ENCODE data around the gene LRRC59.
"Not testable (repeated sequence)": the region's sequence is repeated elsewhere in the genome, so short reads cannot be mapped to it uniquely, and the experiment has no call there.

The LRRC59 gene

DNA sequence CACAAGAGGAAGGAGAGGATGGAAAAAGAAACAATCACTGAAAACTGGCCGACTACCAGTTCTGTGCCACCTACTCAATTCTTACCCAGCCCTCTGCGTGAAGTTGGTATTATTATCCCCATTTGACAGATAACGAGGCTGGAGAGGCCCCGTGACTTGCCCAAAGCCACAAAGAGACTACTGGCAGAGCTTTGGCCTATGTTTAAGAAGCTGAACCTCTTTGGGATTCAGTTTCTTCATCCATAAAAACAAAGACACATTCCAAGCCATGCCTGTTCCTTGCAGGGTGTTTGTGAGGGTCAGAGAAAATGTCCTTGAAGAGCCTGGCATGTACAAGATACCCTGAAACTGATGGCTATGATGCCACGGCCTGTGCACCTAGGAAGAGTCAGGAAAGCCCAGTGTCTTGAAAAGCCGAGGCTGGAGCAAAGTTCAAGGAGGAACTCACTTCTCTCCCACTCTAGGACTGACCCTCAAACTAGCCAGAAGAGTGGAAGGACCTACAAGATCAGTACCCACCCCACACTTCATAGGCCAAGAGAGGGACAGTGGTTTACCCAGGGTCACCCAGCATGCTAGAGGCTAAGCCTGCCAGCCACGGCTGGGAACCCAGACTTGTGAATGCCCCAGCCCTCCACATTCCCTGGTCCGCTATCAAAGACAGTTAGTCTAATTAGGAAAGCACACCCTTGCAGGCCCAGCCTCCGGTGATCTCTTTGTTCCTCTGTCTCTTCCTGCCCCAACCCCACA, 27.1 kb upstream of the LRRC59 start:
- DNase-seq = no peak

DNA sequence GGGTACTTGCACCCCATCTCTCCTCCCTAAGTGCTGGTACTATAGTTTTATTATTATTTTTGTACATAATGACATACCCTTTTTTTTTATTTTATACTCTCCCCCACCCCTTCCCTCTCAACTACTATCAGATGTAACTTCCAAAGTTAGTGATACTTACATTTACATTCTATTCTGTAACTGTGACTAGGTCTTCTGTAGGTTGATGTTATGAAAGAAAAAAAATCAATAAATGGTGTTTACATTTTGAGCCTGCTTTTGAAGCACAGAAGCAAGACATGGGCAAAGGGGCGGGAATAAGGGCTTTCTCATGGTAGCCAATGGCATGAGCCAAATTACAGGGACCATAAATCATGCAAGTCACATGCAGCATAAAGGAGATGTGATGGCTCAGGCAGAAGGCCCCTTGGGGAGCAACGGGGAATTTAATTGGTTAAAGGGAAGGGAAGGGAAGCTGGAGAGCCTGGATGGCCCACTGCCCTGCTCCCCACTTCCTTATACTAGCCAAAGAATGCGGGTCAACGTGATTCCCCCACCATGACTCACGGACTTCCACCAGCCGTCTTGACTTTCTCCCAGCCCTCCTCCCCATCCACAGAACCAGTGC, 26.3 kb upstream of the LRRC59 start:
- DNase-seq = no peak

DNA sequence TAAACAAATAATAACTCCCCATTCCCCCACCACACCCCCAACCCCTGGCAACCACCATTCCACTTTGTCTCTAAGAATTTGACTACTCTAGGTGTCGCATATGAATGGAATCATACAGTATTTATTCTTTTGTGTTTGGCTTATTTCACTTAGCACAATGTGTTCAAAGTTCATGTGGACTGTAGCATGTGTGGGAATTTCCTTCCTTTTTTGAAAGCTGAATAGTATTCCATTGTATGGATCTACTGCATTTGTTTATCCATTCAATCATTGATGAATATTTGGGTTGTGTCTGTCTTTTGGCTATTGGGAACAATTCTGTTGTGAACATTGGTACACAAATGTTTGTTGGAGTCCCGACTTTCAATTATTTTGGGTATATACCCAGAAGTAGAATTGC, 25.4 kb upstream of the LRRC59 start:
- no peak for DNase-seq

DNA sequence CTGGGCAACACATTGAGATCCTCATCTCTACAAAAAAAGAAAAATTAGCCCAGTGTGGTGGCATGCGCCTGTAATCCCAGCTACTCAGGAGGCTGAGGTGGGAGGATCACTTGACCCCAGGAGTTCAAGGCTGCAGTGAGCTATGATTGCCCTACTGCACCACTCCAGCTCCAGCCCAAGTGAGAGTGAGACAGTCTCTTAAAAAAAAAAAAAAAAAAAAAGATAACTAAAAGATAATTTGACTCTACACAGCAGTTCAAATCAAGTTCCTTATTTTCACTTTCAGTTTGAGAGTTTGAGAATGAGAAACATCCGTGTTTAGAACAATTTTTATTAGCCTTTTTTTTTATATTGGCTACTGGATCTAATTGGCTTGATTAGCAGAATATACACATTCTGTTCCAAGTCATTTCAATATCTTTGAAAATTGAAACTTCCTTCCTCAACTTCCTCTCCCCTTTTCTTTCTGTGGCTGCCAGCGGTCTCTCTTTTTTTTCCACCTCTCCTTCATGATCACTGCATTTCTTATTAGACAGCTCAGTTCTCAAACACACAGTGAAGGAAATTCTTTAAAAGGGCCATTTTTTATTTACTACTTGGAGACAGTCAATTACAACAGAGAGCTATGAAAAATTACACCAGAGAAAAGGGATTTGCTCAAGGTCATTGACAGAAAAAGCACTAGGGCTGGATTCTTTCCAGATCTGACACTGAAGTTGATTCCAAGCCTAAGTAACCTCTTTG, 24.2 kb upstream of the LRRC59 start:
- peak in 2 of 5 experiments; percentile 12 to 56 for DNase-seq

DNA sequence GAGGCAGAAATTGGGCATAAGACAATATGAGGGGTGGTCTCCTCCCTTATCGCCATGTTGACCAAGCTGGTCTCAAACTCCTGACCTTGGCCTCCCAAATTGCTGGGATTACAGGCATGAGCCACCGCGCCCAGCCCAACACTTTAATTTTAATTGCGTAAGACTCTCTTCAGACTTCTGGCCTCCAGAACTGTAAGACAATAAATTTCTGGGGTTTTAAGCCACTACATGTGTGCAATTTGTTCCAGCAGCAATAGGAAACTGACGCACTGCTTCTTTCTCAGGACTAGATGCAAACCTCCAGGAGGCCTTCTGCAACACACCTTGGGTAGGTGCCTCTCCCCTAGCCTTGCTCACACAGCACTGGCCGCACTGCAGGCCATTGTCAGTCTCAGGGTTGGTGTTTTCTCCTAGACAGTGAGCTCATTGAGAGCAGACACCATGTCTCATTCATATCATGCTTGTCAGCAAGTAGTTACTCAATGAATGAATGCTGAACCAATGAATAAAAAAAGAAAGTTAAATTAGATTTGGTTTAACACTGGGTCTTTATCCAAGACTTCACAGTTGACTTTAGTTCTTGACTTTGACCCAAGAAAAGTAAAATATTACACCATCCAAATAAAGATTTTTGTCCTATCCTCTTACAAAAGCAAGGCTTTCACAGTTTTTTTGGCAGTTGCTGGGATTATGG, 23.2 kb upstream of the LRRC59 start:
- no peak for DNase-seq

DNA sequence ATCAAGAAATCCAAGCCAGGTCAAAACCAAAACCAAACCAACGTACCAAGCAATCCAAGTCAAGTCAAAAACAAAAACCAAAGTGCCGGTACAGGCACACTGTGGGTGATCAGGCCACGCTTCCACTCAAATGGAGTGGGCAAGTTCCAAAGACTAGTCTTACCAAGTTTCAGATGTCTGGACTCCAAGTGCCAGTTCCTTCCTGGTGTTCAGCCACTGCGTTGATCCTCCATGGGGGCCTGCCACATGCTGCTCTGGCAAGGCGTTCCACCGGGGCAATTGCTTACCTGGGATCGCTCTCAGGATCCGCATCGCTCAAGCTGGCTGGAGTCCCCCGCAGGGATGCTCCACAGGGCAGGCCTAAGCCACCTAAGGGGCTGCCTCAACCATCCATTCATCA, 22.3 kb upstream of the LRRC59 start:
- not testable (repeated sequence) for DNase-seq

DNA sequence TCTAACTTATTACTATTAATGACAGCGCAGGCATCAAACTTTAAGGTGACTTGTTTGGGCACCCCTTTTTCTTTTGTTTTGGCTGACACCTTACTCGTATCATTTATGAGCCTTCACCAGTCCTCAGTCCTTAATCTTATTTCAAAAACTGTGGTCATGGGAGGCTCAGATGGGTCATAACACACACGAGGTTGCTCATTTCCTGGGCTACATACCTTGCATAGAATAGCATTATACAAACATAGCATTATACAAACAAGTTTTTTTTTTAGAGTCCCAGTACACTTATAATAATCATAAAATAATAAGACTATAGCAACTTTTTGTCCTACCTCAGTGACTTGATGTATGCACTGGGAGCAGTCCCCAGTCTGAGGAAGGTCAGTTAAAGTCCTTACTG, 17.5 kb upstream of the LRRC59 start:
- no peak for DNase-seq

DNA sequence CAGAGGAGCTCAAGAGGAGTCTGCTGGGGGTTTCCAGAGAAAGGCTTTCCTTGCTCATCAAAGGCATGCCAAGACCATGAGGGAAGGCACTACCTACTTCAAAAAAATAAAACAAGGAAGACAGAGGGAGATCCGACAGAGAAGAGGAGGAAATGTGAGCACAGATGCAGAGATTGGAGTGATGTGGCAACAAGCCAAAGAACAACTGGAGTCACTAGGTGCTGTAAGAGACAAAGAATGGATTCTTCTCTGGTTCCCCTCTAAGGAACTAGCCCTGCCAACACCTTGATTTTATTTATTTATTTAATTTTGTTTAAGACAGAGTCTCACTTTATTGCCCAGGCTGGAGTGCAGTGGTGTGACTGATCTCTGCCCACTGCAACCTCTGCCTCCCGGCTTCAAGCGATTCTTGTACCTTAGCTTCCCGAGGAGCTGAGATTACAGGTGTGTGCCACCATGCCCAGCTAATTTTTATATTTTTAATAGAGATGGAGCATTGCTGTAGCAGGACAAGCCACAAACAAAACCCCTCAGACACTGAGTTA, 14.9 kb upstream of the LRRC59 start:
- DNase-seq = no peak

DNA sequence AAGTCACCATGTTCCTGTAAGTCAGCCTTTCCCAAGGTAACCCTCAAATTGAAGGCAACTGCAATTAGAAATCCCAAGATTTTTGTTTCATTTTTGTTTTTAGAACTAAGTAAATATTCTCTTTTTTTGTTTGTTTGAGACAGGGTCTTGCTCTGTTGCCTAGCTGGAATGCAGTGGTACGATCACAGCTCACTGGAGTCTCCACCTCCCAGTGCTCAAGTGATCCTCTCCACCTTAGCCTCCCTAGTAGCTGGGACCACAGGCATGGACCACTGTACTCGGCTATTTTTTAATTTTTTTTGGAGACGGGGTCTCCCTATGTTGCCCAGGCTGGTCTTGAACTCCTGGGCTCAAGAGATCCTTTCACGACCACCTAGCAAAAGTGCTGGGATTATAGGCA, 10.6 kb upstream of the LRRC59 start:
- no peak for DNase-seq

DNA sequence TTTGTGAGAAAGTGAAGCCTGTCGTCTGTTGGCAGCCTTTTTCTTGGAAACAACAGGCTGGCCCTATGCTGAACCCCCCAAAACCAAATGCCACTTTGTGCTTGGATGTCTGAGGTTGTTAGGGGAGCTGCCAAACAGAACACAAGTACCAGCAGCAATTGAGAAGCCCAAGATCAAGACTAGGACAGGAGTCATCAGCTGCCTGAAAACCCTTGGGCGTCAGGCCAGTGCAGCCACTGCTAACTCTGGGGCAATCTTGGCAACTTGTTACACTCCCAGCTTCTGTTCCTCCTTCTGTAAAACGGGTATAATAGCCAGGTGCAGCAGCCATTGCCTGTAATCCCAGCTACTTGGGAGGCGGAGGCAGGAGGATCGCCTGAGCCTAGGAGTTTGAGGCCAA, 9.3 kb upstream of the LRRC59 start:
- DNase-seq = no peak

DNA sequence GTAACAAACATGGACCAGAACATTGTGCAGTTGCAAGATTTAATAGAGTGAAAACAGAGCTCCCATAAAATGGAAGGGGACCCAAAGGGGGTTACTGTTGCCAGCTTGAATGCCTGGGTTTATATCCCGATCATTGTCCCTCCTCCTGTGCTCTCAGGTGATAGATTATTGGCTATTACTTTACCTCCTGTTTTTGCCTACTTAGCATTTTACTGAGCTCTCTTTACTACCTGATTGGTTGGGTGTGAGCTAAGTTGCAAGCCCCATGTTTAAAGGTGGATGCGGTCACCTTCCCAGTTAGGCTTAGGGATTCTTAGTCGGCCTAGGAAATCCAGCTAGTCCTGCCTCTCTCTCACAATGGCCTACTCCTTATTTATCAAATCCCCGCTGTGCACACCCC, 8.0 kb upstream of the LRRC59 start:
- not testable (repeated sequence) for DNase-seq

DNA sequence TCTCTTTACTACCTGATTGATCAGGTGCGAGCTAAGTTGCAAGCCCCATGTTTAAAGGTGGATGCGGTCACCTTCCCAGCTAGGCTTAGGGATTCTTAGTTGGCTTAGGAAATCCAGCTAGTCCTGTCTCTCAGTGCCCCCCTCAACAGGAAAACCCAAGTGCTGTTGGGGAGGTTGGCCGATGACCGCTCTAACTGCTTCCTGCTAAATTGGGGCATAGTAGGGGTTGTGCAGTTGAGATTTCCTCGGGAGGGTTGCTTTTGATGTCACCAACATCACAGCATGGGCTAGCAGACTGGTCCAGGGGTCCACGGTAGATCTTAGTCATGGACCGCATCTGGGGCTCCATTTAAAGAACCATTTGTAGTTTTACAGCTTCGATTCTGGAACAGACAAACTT, 2.3 kb upstream of the LRRC59 start:
- DNase-seq = not testable (repeated sequence)

DNA sequence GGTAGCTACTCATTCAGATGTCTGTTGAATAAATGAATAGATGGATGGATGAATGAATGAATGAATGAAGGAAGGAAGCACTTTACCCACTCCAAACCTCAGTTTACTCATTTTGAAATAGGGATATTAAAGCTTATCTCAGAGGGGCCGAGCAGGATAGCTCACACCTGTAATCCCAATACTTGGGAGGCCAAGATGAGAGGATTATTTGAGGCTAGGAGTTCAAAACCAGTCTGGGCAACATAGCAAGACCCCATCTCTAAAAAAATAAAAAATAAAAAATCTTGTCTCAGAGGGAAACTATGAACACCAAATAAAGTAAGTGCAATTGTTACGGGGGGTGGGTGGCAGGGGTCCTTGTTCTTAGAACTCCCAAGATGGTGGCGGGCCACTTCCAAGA, 1.3 kb upstream of the LRRC59 start:
- not testable (repeated sequence) for DNase-seq

DNA sequence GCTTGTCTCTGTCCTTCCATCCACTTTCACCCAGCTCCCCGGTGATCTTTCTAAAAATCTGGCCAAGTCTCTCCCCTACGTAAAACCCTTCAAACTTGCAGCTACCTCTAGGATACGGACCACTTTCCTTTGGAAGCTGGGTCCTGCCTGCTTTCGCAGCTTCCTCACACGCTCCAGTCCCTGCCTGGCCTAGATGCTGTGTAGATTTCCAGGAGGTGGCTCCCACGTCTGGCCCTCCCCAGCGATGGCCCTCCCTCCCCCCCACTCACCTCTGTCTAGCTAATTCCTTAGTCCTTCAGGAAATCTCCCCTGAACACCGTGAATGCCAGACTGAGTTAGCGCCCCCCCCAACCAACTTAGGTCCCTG, 579 bp upstream of the LRRC59 start:
- no peak for DNase-seq

DNA sequence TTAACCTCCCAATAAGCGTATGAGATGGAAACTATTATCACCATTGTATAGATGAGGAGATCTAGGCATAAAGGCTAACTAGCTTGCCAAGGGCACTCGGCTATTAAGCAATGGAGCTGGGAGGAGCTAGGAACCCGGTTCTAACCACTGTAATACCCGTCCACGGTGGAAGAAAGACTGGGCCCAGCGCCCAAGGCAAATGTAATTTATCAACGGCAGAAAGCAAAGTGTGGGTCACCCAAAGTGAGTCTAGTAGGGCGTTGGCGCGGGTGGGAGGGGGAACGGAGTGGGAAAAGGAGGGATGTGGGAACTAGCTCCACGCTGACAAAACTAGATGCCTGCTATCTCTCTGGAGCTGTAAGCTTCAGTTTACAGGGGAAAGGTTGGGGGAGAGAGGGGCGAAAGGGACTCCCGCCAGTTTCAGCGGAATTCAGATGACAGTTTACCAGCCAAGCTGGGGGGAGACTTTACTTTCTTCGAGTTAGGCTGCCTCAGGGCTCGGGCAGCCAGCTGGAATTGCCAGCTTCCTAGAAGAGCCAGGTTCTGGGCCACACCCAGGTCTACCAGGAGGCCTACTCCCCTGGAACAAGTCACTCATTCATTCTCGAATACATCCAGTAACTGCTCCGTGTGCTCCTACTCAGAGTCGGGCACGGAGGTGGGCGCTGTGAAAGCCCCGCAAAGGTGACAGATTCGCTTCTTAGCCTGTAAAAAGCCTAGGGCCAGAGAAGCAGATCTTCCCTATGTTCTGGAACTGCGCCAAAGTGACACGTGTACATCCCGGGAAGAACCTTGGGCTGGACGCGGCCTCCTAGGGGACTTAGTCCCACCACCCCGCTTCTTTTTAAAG, 837 bp downstream of the LRRC59 start:
- DNase-seq = peak in 2 of 5 experiments; percentile 9 to 16

DNA sequence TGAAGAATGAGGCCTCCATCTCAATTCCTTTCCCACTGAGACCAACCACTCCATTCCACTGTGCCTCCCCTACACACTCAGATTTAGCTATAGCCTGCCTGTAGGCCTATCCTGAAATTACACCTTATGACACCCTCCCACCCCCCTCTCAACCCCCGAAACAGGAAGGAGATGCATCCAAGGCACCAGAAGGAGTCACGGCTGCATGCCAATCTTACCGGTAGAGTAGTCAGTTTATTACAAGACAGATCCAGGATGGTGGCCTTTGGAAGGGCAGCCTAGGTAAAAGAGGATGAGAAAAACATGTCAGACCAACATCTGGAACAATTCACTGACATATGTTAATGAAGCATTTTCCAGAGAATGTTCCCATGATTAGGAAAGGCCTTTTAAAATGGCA, 2.6 kb downstream of the LRRC59 start:
- DNase-seq = no peak

DNA sequence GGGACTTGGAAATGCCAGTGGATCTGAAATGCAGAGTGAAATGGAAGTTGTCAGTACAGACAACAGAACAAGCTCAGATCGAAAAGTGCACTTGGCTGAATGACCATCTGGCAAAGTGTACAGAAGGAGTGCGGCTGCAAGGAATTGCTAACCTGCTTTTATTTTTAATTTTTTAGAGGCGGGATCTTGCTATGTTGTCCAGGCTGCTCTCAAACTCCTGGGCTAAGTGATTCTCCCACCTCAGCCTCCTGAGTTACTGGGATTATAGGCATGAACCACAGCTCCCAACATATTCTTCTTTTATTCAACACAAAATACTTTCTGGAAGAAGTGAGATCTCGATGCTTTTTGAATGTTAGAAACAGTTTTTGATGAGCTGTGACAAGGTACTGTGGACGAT, 3.6 kb downstream of the LRRC59 start:
- no peak for DNase-seq

DNA sequence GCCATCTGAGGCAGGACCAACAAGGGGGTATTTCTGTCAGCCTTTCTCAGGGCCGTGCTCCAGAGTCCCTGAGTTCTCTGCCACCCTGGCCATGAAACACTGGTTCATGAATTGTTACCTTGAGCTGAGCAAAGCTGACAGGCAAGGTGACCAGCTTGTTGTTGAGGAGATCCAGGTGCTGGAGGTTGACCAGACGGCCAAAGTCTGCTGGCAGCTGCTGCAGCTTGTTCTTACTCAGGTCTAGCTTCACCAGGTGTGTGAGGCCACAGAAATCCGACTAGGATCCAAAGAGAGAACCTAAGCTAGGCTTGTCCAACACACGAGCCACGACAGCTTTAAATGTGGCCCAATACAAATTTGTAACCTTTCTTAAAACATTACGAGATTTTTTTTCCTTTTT, 4.7 kb downstream of the LRRC59 start:
- no peak for DNase-seq

DNA sequence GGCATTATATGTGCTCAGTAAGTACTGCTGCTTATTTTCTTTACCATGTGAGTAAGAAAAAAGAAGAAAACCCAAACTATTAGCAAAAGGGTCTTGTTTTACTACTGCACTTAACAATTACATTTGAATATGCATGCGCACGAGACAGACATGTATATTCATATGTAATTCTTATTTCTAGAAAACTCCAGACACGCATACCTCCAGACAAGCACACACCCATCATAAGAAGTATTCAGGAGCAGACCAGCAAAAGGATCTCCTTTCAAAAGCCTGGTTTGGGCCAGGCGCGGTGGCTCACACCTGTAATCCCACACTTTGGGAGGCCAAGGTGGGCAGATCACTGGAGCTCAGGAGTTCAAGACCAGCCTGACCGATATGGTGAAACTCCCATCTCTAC, 7.8 kb downstream of the LRRC59 start:
- no peak for DNase-seq

DNA sequence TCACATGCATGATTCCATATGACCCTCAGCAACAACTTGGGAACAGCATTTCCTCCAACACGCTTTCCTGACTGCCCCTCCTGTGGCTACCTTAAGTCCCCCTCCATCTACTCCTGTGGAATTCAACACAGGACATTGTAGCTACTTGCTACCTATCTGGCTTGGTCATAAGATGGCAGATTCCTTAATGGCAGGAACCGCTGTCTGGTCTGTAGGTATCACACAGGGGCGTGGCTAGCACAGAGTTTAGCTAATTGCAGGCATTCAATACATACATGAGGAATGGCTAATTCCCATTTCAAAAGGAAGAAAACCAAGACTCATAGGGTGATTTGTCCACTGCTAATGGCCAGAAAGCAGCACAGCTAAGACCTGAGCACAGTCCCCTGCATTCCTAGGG, 8.6 kb downstream of the LRRC59 start:
- no peak for DNase-seq

DNA sequence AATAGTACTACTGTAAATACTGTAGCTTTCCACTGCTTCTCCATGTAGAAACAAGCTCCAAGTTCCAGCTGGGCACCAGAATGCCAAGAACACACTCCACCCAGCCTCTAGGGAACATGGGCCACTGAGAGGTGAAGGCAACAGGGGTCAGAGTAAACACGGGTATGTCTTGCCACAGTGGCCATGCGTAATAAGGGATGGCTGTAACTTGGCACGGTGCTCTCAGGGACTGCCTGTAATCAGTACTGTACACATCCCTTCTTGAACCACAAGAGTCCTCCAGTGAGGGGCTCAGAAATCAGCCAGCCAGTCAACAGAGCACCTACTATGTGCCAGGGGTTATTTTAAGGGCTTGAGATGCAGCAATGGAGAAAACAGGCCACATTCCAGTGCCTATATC, 10.8 kb downstream of the LRRC59 start:
- DNase-seq = no peak

DNA sequence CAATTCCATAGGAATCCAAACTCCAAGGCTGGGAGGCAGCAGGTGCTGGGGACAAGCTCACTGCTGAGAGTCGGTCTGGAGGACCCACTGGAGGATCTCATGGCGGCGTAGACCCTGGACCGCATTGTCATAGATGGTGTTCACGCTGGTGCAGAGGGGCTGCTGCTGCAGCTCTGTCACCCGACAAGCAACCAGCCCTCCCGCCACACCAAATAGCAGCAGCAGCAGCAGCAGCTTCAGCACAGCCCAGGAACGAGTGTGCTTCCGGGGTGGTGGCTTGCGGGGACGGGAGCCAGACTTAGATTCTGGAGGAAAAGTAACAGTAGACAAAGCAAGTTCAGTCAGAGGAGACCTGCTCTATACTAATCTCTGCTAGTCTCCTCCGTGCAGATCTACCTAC, 14.4 kb downstream of the LRRC59 start:
- no peak for DNase-seq
